ENCODE results near the gene REG3G. TPM values are rescaled to one million over a fixed set of nuclear protein-coding genes. Genes with fewer than 3 reads are reported as not detected.
"Not testable (repeated sequence)": the region's sequence is repeated elsewhere in the genome, so short reads cannot be mapped to it uniquely, and the experiment has no call there.

REG3G gene
- total RNA-seq, 2 experiments from 2014 or later: not detected

DNA sequence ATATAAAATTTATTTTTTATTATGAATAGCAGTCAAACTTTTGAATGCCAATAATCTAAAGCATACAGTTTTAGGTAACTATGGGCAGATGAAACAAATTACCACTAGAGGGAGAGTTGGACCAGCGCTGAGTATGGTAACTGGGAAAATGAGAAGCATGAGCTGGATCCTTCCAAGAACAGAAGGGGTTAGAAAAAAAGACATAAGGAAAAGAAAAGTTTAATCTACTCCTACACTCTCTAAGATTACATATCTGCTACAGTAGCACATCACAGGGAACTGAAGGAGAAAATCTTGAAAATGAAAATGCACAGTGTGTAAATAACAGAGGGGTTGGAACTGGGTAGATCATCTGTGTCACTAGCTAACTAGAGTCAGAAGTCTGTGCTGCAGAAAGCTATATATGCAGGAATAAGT is 15.5 kb downstream of the REG3G start:
- H3K27ac Mint-ChIP-seq: no peak overlapping the region
- DNase-seq: no peak
- H3K36me3 Mint-ChIP-seq (ENCODE audit: low read depth): no peaks in the 10 kb centered on the region
- CTCF ChIA-PET: no interaction called here
- POLR2A ChIA-PET: interaction anchor here (0.8 kb wide), 1 partner anchor 25 kb away, joined by 3 read pairs; no protein-coding TSS in a partner anchor
- ATAC-seq: no peak
- H3K27me3 Mint-ChIP-seq (ENCODE audit: low read depth): no peaks in the 10 kb centered on the region
- no peaks in the 10 kb centered on the region for H3K4me1 Mint-ChIP-seq (ENCODE audit: low read depth)
- no peak overlapping the region for H3K4me3 Mint-ChIP-seq
- H3K9me3 Mint-ChIP-seq (ENCODE audit: insufficient read depth): no peaks in the 10 kb centered on the region

DNA sequence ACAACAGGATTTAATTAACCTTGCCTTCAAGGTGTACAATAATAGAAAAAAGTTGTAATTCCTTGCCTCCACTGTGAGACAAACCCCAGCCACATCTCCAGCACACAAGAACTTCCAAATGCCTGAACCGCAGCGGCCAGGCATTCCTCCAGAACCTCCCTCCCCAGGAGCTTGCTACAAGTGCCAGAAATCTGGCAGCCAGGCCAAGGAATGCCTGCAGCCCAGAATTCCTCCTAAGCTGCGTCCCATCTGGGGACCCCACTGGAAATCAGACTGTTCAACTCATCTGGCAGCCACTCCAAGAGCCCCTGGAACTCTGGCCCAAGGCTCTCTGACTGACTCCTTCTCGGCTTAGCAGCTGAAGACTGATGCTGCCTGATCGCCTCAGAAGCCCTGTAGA is 28.0 kb downstream of the REG3G start:
- H3K27me3 Mint-ChIP-seq (ENCODE audit: low read depth); H3K36me3 Mint-ChIP-seq (ENCODE audit: low read depth); H3K4me1 Mint-ChIP-seq (ENCODE audit: low read depth); ATAC-seq; CTCF ChIA-PET; H3K27ac Mint-ChIP-seq; DNase-seq; POLR2A ChIA-PET; H3K9me3 Mint-ChIP-seq (ENCODE audit: insufficient read depth); H3K4me3 Mint-ChIP-seq: not testable (repeated sequence)

DNA sequence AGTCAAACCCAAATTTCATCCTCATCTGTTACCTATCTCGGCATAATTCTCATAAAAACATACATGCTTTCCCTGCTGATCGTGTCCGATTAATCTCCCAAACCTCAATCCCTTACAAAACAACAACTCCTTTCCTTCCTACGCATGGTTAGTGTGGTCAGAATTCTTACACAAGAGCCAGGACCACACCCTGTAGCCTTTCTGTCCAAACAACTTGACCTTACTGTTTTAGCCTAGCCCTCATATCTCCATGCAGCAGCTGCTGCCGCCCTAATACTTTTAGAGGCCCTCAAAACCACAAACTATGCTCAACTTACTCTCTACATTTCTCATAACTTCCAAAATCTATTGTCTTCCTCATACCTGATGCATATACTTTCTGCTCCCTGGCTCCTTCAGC is 29.3 kb downstream of the REG3G start:
- H3K4me3 Mint-ChIP-seq; DNase-seq; ATAC-seq; H3K27me3 Mint-ChIP-seq (ENCODE audit: low read depth); H3K27ac Mint-ChIP-seq; POLR2A ChIA-PET; H3K36me3 Mint-ChIP-seq (ENCODE audit: low read depth); CTCF ChIA-PET; H3K4me1 Mint-ChIP-seq (ENCODE audit: low read depth); H3K9me3 Mint-ChIP-seq (ENCODE audit: insufficient read depth): not testable (repeated sequence)

DNA sequence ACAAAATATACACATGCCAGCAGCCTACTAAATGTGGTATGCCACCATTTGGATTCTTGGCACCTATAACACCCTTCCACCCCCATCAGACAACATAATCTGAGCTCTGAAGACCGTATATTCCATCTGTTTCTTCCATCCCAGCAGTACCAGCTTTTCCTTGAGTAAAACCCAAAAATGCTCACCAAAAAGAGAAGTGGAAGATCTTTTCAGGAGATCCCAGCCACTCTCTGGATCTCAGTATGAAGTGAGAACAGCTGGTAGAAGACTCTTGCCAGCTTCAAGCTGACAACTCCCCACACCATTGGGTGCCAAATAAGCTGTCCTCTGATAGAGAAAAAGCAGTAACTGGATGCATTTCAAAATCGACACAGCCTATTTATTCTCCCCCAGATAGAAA is 39.7 kb downstream of the REG3G start:
- CTCF ChIA-PET: no interaction called here
- Mint-ChIP-seq H3K36me3 (ENCODE audit: low read depth) (no peaks in the 10 kb centered on the region), H3K4me3 (no peak overlapping the region), H3K4me1 (ENCODE audit: low read depth) (no peaks in the 10 kb centered on the region), H3K27ac (no peak overlapping the region), H3K27me3 (ENCODE audit: low read depth) (no peaks in the 10 kb centered on the region), H3K9me3 (ENCODE audit: insufficient read depth) (no peaks in the 10 kb centered on the region)
- ATAC-seq (no peak), DNase-seq (no peak)
- POLR2A ChIA-PET: no interaction called here

DNA sequence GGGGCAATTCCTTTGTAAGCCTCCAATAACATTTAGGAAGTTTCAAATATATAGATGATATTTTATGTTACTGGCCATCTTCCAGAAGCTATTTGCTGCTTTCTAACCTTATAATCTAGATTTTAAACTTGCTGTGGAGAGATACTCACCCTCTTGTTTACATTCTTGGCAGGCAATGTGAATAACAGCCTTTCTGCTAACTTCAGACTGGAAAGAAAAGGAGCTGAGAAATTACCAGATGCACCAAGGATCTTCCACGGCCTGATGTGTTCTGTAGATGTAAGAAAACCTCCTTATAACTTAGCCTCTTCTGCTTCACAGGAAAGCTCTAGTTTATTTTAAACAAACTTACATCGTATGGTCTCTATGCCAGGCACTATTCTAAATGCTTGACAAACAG is 45.6 kb downstream of the REG3G start:
- no peak overlapping the region for H3K4me3 Mint-ChIP-seq
- no peaks in the 10 kb centered on the region for H3K9me3 Mint-ChIP-seq (ENCODE audit: insufficient read depth)
- H3K27ac Mint-ChIP-seq: no peak overlapping the region
- POLR2A ChIA-PET: no interaction called here
- H3K36me3 Mint-ChIP-seq (ENCODE audit: low read depth): no peaks in the 10 kb centered on the region
- no peaks in the 10 kb centered on the region for H3K27me3 Mint-ChIP-seq (ENCODE audit: low read depth)
- ATAC-seq (no peak), DNase-seq (no peak)
- CTCF ChIA-PET: no interaction called here
- no peaks in the 10 kb centered on the region for H3K4me1 Mint-ChIP-seq (ENCODE audit: low read depth)

Other genes with a start within 250 kb of the REG3G start
- not detected for gene REG1B, start 62.3 kb downstream of the REG3G start, total RNA-seq
- gene REG1A, start 94.8 kb downstream of the REG3G start, total RNA-seq: not detected
- not detected for gene REG3A, start 134.1 kb downstream of the REG3G start, total RNA-seq